Stimulated activated CD8-positive, alpha-beta memory T cell treated with anti-CD3 and anti-CD28 coated beads, Interleukin-12 subunit alpha, Interleukin-12 subunit beta, amount 100 ng/mL, for 4 hours (primary cell): ENCODE measurements around the gene DNM2.
A peak's percentile ranks its signal among the peaks of the same experiment; 100 is the strongest.

Experiments used
- DNase-seq: peaks from one replicate; pipeline ENCODE4 v3.0.0-alpha.2; 2020; ENCODE audit warnings: low read depth

DNM2 gene

DNA sequence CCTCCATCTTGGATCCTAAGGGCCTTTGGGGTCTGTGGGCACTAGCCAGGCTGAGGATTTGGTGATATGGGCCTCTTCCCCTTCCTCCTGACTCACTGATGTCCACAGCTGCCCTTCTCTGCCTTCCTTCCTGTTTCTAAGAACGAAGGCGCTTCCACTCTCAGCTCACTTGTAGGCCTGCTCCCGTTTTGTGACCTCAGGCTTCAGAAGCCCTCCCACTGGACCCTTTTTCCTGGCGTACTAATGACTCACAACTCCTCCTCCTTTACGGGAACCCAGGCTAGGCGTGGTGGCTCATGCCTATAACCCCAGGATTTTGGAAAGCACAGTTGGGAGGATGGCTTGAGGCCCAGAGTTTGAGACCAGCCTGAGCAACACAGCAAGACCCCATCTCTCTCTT, 62.5 kb downstream of the DNM2 start:
- DNase-seq = no peak

DNA sequence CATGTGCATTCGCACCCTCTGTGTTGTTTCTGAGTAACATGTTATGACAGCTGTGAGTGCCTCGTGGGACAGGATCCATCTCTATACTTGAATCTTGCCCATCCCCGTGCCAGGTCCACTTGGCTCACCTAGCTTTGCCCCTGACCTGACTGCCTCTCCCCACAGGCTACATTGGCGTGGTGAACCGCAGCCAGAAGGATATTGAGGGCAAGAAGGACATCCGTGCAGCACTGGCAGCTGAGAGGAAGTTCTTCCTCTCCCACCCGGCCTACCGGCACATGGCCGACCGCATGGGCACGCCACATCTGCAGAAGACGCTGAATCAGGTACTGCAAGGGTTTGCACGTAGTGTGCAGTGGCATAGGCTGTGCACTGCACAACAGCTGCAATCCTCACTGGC, 64.9 kb downstream of the DNM2 start:
- no peak for DNase-seq

DNA sequence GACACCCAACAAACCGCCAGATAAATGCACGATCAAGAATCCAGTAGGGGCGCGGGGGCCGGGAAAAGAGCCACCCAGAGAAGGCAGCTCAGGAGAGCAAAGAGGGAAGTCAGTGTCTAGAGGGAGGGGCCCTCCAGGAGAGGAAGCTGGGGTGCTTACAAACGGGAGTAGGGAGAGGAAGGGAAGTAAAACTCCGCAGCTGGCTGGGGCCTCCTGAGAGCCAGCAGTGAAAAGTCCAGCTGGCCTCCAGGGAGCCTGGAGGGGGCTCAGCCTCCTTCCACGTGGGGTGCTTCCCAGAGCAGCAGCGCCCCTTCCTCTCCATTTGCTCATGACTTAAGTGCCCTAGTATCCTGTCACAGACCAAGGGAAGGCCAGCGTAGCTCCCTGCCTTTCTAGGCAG, 66.4 kb downstream of the DNM2 start:
- DNase-seq = no peak

DNA sequence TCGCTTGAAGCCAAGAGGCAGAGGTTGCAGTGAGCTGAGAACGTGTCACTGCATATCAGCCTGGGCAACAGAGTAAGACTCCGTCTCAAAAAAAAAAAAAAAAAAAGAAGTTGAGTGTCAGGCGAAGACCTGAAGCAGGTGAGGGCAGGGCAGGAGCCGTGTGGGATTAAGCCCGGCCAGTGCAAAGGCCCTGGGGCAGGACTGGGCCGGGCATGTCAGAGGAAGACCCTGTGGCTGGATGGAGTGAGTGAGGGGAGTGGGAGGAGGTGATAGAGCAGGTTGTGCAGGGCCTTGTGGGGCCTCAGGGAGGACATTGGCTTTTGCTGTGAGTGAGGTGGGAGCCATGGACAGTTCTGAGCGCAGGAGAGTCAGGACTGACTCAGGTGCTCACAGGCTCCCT, 70.3 kb downstream of the DNM2 start:
- DNase-seq = no peak

DNA sequence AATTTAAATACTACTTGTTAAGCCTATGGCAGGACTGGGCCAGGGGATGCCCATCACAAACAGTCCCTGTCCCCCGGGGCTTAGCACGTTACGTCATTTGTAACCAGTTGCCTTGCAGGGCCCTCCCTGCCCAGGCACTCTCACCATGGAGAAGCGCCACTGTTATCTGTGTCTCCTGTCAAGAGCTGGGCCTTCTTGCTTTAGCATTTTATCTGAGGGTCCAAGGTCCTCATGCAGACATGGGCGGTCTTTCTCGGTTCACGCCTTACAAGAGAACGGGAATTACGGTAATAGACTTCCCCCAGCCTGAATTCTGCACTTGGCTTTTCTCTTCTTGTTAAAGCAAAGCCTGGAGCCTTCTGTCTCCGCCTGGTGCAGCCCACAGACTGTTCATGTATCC, 72.0 kb downstream of the DNM2 start:
- DNase-seq = no peak

DNA sequence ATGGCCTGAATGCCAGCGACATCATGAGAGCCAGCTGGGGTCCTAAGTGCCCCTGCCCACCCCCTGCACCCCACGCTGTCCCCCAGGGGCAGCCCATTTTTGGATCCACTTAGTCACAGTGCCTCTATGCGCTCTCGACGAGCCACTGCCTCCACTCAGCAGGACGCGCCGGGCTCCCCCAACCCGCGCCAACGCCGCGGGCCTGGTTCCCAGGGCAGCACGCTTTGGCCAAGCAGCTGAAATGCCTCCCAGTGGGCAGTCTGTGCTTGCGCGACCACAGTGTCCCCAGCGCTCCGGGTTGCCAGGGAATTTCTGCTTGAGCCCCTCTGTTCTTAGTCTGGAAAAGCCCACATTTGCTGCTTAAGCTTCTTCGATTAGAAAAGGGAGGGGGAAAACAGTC, 78.8 kb downstream of the DNM2 start:
- DNase-seq = no peak

DNA sequence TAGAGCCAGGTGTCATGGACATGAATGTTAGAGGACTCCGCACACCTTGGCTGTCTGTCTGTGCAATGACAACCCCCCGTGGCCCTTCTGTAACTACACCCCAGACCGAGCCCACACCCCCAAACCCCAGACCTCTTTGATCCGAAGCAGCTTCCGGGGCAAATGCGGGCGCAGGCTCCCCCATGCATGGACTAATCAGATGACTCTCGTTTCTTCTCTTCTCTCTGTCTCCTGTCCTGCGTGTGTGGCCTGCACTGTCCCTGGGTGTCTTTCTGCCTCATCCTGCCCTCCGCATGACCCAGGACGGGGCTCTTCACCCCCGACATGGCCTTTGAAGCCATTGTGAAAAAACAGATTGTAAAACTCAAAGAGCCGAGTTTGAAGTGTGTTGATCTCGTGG, 79.2 kb downstream of the DNM2 start:
- peak; percentile 45 for DNase-seq

DNA sequence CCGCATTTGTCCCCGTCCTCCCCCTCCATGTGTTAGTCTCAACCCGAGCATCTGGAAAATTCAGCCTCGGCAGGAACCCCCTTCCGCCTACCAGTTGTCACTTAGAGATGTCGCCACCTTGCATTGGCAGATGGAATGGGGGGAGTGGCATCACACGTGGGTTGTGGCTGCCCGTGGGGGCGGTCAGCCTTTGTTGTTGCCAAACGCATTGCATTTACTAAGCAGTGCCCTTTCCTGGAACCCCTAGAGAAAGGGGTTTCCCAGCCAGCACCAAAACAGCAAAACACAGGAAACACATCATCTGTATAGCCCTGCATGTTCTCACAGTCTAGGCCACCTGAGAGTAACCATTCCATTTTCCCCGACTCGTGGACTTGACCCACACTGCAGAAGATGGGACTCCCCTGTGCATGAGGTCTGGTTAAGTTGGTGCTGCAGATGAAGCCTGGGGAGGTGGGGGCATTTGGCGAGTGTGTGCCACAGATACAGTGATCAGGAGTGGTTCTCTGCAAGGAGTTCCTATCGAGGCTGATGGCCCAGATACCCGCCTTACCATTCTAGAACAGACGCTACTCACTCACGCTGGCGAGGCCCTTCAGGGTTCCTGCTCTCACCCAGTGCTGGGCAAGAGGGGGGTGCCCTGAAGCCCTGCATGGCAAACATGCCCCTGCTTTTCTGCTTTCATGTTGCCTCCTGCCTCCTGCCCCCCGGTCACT, 79.8 kb downstream of the DNM2 start:
- DNase-seq = peak; percentile 82

DNA sequence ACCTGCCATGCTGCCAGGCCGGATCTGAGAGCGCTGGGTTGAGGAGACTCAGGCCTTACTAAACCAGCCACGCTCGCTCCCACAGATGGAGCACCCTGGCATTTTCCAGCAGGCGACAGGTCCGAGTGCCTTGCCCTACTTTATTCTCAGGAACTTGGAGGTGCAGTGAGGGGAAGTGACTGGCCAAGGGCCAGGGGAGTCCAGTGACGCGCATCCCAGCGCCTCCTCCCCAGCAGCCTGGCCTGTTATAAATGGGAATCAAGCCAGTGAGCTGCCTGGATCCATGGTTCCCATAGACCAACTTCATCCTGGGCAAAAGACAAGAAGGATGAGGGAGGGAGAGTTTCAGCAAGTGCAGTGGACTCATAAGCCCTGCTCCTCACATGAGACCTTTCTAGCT, 82.6 kb downstream of the DNM2 start:
- DNase-seq = no peak

DNA sequence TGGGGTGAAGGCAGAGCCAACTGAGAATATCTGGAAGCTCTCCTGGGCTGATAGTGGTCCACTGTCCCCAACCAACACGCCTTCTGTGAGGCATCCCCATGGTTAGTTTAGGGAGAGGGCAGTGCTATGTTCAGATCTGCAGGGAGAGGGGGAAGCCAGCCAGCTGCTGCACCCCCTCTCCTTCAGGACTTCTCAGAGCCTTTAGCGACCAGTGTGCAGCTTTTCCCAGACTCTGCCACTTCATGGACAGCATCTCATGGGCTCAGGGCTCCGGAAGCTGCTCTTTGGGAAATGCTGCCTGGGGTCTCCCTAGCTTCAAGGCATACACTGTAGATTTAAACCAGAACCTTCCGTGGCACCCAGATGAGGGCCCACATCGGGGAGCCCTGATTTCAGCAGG, 84.6 kb downstream of the DNM2 start:
- no peak for DNase-seq

DNA sequence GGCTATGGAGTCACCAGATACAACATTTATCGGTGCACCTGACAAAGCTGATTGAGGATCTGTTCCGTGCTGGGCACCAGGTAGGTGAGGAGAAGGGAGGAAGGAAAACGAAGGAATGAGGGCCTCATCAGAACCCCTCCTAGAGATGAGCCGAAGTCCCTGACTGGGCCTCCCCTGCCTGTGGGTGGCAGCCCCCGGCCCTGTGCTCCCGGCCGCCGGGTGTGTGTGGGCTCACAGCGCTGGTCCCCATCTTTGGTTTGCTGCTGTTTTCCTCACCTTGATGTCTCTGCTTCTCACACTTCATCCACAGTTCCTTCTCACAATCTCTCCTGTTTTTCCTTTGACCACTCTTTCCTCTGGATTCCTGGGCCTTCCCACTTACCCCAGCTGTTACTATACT, 85.4 kb downstream of the DNM2 start:
- DNase-seq = no peak

DNA sequence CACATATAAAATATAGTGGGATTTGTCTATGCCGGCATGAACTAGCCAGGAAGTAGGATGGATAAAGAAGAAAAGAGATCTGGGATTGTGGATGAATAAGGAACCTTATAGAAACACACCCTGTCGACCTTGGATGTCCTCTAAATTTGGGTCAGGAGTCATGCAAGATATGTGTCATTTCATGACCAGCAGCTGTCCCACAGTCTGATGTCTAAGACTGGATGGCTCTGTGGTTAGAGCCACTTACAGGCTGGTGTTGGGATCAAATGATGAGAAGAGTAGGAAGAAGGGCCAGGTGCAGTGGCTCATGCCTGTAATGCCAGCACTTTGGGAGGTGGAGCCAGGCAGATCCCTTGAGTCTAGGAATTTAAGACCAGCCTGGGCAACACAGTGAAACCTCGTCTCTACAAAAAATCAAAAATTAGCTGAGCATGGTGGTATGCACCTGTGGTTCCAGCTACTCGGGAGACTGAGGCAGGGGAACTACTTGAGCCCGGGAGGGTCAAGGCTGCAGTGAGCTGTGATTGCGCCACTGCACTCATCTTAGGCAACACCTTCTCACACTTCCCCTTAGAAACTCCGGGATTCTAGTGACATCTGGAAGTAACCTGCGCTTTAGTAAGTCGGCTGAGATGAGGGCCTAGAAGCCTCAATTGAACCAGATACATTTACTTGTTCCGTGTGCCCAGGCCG, 87.3 kb downstream of the DNM2 start:
- DNase-seq = no peak

DNA sequence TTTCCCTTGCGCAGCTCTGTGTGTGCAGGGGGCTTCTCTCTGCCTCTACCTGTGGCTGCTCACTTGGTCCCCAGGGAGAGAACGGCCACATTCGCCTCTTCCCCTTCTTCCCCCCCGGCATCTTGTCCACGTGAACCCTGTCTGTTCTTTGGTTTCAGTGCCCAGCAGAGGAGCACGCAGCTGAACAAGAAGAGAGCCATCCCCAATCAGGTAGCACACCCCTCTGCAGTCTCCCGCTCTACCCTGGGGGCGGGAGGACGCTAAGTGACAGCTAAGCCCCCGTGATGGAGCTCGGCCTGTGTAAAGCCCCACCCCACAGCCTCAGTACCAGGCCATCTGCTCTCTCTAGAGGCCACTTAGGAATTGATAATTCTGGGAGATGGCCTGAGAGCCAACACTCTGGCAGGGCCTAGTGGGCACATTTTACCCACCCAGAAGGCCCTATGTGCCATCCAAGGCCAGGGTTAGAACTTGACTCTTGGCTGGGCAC, 87.9 kb downstream of the DNM2 start:
- DNase-seq = no peak

DNA sequence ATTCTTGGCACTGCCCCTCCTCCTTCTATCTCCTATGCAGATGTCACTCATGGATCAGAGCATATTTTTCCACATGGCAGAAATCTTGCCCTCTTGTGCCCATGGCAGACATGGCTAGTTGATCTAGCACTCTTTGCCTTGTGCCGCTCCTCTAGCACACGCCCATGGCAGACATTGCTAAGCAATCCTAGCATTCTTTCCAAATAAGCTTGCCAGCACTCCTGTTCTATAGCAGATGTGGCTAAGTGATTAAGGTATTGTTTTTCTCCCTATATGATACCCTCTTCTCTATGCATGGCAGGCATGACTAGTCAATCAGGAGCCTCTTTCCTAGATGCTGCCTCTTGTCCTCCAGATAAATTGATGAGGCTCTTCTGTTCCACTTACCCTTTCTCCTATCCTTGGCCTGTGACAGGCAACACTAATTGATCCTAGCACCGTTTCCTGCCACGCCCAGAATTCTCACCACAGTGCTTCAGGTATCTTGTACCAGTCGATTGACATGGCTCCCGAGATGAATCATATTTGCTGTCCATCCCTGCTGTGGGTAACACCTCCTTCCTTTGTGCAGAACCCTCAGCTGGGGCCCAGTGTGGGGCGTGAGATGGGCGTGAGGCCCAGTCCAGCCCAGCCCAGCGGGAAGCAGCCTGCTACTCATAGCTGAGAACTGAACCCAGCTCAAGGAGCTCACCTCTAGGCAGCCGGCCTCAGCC, 91.2 kb downstream of the DNM2 start:
- DNase-seq = no peak

DNA sequence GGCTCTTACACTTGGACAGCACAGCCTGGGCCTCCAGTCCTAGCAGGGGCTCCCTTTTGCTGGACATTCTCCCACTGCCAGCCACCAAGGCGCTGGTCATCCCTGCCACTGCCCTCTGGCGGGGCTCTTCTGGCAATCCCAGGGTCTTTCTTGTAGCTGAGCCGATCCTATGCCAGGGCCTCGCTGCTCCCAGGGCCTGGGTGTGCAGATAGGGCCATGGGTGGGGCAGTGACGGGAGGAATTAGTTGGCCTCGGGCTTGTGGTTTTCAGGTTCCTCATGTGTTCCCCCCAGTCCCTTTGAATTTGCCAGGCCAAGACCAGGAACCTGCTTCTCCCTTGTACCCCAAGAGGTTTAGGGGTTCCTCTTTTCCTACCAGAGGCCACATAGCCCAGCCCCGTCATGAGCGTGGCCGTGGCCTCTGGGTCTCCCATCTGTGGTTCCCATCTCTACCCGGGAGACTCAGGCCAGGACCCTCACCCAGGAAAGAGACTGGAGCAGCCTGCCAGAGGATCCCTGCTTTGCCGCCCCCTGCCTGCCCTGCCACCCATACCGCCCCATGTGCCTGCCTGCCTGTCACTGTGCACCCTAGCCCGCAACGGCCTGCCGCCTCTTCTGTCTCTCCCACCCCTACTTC, 91.9 kb downstream of the DNM2 start:
- no peak for DNase-seq

DNA sequence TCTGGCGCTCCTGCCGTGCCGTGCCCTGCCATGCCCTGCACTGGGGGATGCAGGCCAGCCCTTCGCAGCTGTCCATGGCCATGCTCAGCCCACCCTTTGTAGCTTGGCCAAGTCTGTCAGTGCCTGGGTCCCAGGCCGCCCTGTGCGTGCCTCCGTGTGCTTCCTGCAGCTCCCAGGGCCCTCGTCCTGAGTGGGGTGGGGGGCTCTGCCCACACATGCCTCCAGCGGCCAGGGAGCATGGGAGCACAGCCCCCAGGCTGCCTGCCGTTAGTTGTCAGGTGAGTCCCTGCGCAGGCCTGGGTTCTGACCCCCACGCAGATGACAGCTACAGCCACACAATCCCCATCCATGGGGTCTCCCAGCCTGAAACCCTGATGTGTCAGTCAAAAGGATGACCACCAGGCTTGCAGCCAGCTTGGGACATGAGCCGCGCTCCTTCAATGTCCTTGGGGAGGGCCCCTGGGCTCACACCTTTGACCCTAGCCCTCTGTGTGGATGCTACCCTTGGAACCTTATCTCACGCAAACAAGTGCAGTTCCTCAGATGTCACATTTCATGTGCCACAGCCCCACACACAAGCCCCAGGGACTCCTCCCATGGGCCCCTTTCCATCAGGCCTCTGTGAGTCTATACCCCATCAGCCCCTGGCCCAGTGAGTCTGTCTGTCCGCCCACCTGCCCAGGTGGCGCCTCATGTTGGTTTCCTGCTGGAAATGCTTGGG, 93.7 kb downstream of the DNM2 start:
- DNase-seq = no peak

DNA sequence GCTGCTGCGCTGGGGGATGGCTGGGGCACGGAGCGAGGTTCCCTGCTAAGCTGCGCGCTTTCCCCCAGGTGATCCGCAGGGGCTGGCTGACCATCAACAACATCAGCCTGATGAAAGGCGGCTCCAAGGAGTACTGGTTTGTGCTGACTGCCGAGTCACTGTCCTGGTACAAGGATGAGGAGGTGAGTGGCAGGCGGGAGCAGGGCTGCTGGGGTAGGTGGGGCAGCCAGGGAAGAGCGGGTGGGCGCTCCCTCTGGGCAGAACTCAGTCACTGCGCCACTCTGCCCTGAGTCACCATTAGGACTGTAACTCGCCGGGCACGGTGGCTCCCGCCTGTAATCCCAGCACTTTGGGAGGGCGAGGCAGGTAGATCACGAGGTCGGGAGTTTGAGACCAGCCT, 94.3 kb downstream of the DNM2 start:
- no peak for DNase-seq

DNA sequence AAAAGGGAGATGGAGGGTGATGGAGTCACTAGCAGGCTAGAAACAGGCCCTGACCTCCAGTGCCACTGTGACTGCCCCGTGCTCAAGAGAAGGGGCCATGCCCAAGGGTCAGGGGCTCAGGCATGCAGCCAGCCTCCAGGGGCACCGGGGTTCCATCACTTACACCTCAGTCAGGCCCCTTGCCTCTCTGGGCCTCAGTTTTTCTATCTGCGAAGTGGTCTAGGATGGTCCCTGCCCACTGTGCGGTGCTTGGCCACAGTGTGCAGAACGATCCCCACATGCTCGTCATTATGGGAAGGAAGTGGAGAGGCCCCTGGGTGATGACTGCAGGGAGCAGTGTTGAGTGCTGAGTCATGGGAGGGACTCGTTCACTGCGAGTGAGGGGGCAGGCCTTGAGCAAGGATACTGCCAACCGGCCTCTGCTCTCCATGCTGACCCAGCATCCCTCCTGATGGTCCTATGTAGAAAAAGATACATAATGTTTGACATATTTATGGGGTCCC, 95.1 kb downstream of the DNM2 start:
- peak; percentile 12 for DNase-seq

DNA sequence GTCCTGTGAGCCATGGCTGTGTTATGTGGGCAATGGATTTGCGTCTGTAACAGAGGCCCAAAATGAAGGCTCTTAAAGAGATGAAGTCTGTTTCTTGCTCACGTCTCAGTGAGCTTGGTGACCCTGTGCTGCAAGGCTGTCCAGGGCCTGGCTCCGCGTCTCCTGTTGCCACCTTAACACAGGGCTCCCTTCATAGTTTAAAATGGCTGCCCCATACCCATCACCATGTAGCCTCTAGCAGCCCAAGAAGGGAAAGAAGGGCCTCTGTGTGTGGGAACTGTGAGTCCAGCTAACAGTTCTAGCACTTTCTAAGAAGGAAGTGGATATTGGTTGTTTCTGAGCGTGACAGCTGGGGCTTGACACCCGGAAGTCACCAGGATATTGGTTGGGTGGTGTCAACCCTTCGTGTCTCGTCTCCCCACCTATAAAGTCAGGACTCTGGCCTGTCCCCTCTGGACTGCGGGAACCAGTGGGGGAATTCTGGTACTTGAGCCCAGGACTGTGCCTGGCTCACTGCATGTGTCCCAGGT, 97.2 kb downstream of the DNM2 start:
- no peak for DNase-seq

DNA sequence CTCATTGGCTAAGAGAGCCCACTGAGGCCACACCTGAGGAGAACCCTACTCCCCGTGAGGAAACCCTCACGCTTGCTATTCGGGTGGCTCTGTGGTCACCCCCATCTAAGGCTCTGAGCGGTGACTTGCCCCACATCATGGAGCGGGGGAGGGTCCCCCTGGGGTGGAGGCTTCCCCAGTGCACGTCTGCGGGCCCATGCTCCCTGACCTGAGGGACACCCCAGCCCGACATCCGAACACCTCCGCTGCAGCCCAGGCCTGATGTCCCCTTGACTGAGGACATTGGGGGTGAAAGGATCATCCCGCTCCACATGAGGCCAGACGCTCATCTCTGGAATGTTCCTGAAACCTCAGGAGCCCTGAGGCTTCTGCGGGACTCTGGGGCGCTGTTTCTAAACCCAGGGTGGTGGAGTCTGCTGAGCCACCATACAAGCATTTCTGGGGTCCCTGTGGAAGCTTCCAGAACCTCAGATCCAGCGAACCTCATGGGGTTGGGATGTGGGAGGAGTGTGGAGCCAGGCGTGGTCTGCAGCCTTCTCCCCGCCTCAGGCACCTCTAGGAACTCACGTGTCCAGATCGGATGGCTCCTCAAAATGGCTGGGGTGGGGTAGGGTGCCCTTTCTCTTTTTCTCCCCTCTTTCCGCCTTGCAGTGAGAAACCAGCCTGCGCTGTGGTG, 98.2 kb downstream of the DNM2 start:
- no peak for DNase-seq

DNA sequence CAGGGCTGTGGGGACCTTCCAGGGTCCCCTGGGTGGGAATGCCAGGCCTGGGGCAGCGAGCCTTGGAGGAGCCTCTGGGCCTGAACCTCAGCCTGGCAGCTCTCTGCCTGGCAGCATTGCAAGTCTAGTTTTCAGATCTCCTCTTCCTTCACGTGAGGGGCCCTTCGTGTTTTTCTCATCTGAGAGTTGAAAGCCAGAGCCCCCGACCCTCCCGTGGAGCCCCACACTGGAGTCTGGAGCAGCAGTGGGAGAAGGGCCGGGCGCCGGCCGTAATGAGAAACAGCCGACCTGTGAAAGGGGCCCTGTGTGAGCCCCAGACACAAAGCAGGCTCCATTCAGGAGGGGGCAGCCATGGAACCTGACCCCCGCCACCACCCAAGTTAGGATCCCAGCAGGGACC, 98.8 kb downstream of the DNM2 start:
- no peak for DNase-seq
